Activated CD4-positive, alpha-beta T cell treated with anti-CD3 and anti-CD28 coated beads, Interleukin-2, amount 50 U/mL, for 48 hours (primary cell): ENCODE results near the gene CHD9NB.
A peak's percentile ranks its signal among the peaks of the same experiment; 100 is the strongest.

Source experiments
- DNase-seq, 2 experiments: peaks; one replicate each; pipeline ENCODE4 v3.0.0-alpha.2; 2020

CHD9NB gene

GRCh38 chr16:53052519-53053501 lies at the start of gene CHD9NB:
CHD9NB (minus strand) TSS chr16:53052897; CDS start chr16:53044158, 8,739 bp downstream.
- peak in 1 of 2 experiments; percentile 16 for DNase-seq

DNA sequence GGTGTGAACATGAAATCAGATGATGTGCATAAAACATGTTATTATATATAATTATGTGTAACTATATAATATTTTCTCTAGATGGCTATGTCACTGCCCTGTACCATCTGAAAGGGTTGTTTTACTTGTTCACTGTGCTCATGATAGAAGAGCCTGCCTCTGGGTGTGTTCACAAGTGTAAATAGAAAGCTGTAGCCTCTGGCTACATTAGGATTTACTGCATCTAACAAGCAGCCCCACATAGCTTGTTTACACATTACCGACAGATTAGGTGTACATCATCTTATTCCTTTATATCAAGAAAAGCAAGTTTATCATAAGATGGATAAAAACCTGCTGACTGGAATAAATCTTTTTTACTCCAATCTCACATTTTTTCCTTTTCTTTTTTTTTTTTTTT lies 48.2 kb upstream of the CHD9NB start:
- no peak for DNase-seq

- DNase-seq = no peak
Observed at GRCh38 chr16:53100131-53100748, 47.5 kb upstream of the CHD9NB start.

- peak; percentile 64 to 69 for DNase-seq
Observed at GRCh38 chr16:53099318-53100130, 46.8 kb upstream of the CHD9NB start.

DNA sequence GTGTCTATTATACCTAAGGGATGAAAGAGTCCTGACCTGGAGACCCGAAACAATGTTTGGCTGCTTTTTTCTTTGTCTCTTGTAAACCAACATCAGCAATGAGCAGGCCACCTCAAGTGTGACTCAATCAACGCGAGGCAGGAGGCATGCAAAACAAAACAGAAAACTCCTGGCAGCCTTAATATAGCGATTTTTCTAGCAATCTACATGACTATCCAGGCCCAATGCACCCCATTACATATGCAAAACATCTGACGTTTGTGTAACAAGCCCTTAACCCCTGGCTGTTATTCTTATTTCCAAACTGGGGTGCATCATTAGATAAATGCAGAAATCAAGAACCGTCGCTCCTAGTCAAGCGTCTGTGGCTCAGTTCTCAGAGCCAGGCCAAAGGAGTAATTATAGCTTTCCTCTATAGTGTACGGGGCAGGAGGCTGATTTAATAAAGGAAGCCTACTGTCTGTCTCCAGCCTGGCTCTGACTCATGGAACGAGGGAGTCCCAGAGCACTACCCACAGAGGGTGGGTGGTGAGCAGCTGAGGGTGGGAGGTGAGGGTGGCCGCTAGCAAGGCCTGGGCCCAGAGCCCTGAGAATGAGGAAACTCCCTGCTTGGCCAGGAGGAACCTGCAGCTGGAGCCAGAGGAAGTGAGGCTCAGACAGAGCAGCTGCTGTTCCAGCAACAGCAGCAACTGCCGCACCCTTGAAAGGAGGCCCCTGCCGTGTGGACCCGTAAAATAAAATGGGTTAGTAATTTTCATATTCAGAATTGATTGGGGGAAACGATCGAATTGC lies 46.0 kb upstream of the CHD9NB start:
- DNase-seq = peak; percentile 11 to 32

GRCh38 chr16:53097190-53097589 lies 44.5 kb upstream of the CHD9NB start:
- no peak for DNase-seq

DNA sequence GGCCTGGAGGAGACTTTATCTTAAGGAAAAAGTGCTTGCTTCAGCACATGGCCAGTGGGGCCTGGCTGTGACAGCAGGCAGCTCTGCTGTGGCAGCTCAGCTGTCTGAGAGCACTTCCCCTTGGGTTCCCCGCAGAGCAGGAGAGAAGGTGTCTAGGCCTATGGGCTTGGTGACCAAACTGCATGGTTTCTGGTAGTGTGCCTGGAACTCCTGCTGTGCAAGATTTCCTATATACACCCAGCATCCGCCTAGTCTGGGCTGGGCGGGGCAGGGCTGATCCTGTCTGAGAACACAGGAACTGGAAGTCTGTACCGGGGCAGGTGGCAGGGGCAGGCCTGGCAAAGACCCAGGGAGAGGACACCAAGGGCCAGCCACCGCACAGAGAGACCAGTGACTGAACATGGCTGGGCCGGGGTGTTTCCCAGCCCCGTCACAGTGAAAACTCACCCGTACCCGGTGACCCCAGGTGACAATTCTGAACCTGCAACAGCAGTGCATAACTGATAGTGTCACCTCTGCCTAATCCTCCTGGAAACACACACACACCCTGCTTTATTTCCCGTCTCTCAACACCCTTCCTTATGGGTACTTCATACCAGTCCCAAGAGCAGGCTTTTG lies 41.4 kb upstream of the CHD9NB start:
- no peak for DNase-seq

GRCh38 chr16:53093162-53093744 lies 40.6 kb upstream of the CHD9NB start:
- no peak for DNase-seq

GRCh38 chr16:53092284-53092683 lies 39.6 kb upstream of the CHD9NB start:
- no peak for DNase-seq

DNA sequence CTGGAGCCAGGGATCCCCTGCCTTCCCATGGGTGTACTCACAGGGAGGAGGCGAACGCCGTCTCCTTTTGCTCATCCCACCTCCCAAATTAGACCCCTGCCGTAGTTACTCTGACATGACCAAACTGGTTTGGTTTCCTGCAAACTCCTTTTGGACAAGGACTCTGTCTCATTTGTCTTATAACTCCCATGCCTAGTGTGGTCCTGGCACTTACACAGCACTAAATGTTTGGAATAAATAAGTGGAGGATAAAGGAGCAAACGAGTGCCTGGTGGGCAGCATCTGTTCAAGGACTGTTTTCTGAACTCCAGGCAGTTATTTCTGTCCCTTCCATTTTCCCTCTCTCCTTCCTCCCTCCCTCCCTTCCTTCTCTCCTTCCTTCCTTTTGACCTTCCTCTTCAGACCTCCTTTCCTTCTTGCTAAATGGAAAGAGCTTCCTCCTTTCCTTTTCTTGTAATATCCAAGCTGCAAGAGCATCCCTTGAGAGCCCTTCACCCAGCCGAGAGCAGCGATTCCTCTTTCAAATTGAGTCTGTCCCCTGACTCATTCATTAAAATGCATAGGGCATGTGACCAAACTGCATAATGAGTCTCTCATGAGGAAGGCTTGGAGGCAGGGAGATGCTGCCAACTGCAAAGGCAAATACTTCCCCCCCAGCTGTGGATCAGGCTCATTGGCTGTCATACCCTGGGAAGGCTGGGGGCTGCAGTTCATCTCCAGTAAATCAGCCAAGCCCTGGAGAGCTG lies 38.9 kb upstream of the CHD9NB start:
- DNase-seq = peak; percentile 12 to 27

DNA sequence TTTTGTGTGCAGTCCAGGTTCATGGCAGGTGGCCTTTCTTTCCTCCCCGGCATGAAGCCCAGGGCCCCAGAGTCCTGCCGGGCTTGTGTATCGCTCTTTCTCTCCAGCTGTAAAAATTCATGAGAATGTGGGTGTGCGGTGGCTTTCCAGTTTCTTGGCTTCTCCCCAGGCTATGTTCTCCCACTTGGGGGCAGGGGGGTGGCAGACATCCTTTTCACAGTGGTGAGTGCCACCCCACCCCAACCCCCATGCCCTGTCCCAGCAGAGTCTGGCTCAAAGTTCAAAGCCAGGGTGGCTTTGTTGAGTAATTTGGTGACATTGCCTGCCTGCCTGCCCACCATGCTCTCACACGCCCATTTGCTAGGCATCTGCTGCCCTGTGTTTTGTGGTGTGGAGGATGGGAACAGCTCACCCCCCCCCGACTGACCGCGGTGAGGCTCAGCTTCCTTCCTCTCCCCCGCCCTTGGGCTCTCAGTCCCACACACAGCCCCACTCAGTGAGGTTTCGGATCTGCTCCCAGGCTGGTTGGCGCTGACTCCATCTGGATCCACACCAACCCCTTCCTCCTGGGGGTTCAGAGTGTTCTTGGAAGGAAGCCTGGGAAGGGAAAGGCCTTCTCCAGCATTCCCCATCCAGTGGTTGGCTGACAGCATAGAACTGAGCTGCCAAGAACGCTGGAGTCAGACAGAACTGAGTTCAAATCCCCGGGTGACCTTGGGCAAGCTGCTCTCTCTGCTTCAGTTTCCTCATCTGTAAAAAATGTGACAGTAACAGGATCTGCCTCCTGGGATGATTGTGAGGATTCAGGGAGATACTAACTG lies 38.1 kb upstream of the CHD9NB start:
- no peak for DNase-seq

- no peak for DNase-seq
Observed at GRCh38 chr16:53090286-53090590, 37.5 kb upstream of the CHD9NB start.

- DNase-seq = no peak
Observed at GRCh38 chr16:53089434-53090285, 37.0 kb upstream of the CHD9NB start.

DNA sequence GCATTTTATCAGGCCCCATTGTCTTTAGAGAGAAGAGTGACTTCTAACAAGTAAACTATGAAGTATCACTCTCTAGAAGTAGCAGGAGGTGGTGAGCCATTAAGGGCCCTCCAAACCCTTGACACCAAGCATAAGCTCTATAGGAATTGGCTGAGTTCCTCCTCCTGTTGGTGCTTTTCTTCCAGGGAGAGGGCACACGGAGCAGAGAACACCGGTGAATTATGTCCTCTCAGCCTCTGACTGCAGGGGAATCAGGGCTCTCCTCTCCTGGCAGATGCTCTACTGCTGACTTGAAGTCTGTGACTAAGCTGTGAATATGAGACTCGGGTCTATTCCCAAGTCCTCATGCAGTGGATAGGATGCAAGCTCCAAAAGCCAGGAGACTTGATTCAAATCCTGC lies 34.4 kb upstream of the CHD9NB start:
- DNase-seq = no peak

GRCh38 chr16:53085931-53086421 lies 33.3 kb upstream of the CHD9NB start:
- DNase-seq = no peak

GRCh38 chr16:53085369-53085843 lies 32.7 kb upstream of the CHD9NB start:
- DNase-seq = no peak

GRCh38 chr16:53084746-53085334 lies 32.1 kb upstream of the CHD9NB start:
- no peak for DNase-seq

DNA sequence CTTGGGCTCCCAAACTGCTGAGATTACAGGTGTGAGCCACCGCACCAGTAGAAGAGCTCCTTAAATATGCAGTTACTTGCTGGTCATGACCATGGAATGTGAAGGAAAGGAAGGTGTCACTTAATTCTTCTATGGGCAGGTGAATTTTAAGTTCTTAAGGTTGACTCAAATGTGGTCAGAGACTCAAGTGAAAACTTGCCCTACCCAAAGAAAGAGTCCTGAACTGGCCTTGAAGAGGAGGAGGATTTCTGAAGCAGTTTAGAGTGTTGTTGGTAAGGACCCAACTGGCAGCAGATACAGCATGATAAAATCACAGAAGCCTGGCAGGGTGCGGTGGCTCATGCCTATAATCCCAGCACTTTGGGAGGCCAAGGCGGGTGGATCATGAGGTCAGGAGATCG lies 31.4 kb upstream of the CHD9NB start:
- no peak for DNase-seq
